Measurements from ENCODE around the gene PRICKLE3. TPM values are rescaled to one million over a fixed set of nuclear protein-coding genes. Genes with fewer than 3 reads are reported as not detected.
A peak's percentile ranks its signal among the peaks of the same experiment; 100 is the strongest.

Gene PRICKLE3
- total and polyA plus RNA-seq, 2 experiments from 2014 or later, result 4.7 to 13.7 TPM

DNA sequence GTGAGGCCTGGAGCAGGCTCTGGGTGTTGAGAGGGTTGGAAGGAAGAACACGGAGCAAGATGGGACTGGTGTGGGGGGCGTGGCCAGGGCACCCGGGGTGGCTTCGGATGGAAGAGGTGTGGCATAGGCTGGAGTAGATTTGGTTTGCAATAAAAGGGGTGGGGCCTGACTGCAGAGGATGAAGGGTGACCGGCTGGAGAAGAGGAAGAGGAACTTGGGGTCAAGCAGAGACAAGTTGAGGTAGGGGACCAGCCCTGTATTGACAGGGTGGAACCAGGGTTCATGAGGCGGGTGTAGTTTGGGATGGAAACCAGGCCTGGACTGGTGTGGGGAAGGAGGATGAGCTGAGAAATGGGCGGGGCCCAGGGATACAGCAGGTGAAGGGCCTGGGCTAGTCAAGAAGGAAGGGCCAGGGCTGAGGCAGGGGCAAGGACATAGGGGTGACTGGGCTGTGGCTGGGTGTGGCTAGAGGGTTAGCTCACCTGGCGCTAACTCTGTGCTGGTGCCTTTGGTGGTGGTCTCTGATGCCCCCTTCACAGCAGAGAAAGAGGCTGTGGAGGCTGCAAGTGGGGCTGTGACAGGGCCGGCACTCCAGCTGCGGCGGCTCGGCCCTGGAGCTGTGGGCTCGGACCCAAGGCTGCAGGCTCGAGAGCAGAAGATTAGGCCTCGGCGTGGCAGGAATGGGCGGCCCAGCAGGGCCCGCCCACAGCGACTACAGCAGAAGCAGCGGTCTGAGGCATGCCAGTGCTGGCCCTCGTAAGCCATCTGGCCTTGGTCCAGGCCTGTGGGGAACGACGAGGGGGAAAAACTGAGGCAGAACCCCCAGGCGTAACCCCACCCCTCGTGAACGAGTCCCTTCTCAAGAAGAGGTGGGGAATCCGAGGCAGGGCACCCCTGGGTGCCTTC is 9.5 kb downstream of the PRICKLE3 start (continued):
- TF ChIP-seq ZNF462 (CRISPR knock-in tag; IDR thresholded peaks at IDR 0.05) (no peak), ZNF331 (CRISPR knock-in tag; IDR thresholded peaks at IDR 0.05; ENCODE audit: low read depth) (no peak), STAT1 (IDR thresholded peaks at IDR 0.05; ENCODE audit: unreplicated experiment) (no peak)

DNA sequence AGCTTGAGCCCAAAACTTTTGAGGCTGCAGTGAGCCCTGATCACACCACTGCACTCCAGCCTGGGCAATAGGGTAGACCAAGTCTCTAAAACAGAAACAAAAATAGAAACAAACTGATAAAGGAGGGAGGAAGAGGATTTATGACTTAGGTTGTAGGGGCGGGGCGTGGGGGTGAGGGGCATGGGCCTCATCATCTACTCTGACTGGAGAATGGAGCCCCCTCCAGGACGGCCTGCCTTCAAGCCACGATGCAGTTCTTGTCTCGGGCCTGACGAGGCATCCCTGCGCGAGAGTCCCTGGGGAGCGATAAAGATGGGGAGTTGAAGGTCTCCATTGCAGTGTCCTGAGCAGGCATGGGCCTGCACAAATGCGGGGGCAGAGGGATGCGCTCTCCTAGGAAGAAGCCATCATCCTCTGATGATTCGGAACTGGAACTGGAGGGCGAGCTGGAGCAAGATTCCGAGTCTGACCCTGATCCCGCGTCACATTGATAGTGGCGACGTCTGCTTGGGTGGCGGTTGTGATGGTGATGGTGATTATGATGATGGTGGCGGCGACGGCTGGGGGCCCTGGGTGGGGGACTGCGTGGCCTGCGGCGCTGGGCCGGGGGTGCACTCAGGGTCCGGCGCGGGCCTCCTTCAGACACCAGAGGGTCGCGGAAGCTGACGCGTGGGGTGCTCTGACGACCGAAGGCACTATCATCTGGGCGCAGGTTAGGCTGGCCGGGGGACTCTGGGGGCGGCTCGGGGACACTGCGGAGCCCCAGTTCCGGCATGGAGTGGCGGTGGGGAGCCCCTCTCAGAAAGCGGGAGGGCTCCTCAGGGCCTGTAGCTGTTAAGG is 10.5 kb downstream of the PRICKLE3 start:
- Histone ChIP-seq H3K4me3 (no peak overlapping the region), H4K20me1 (replicated peaks; ENCODE audit: insufficient read depth) (no peaks in the 10 kb centered on the region), H2AFZ (no peak overlapping the region), H3K4me2 (no peak overlapping the region), H3F3A (replicated peaks; ENCODE audit: low read depth) (no peaks in the 10 kb centered on the region), H3K79me2 (replicated peaks; ENCODE audit: insufficient read depth) (no peaks in the 10 kb centered on the region), H3K4me1 (ENCODE audit: insufficient read depth) (no peaks in the 10 kb centered on the region), H3K9me2 (ENCODE audit: insufficient read depth) (no peaks in the 10 kb centered on the region), H3K36me3 (ENCODE audit: insufficient read depth) (no peaks in the 10 kb centered on the region), H3K27me3 (ENCODE audit: insufficient read depth) (peaks cover 29% of the 10 kb centered on the region), H3K27ac (ENCODE audit: low read depth) (no peak overlapping the region)
- Mint-ChIP-seq H3K4me1 (peaks cover 14% of the 10 kb centered on the region), H3K9me3 (no peaks in the 10 kb centered on the region; the same call in 2 of the 3 replicates), H3K27me3 (ENCODE audit: insufficient read depth, low read depth, poor library complexity) (peaks cover 17% of the 10 kb centered on the region), H3K27ac (no peak overlapping the region), H3K4me3 (no peak overlapping the region), H3K36me3 (ENCODE audit: low read depth) (peaks cover 29% of the 10 kb centered on the region)
- DNase-seq (ENCODE audit: low spot score), result no peak
- no peak for ATAC-seq
- TF ChIP-seq JUNB (IDR thresholded peaks at IDR 0.05; ENCODE audit: unreplicated experiment) (no peak), POLR2AphosphoS5 (IDR thresholded peaks at IDR 0.05; ENCODE audit: low read depth) (no peak), CTCF (conservative IDR thresholded peaks at IDR 0.05; ENCODE audit: low read depth in 2 of 2) (peak in 1 of 2 experiments; percentile 22; a peak in 2 of 4 replicates), ZNF331 (CRISPR knock-in tag; IDR thresholded peaks at IDR 0.05; ENCODE audit: low read depth) (no peak)
